ENCODE measurements around the gene NOXA1.

DNA sequence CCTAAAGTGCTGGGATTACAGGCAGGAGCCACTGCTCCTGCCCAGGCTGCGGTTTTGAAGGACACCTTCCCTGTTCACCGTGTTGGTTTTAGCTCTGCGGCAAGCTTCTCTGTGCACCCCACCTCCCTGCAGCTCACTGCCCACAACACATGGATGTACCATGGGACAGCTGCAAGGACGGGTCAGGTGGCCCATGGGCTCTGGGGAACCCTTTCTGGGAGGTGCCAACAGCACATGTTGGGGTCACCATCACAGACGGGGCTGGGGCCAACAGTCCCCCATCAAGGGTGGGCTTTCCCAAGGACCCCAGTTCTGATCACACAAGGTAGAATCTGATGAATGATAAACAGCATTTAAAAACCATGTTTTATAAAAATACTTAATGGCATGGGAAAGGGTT, 7.7 kb upstream of the NOXA1 start:
- TF ChIP-seq TAF1 (IDR thresholded peaks at IDR 0.05; ENCODE audit: control insufficient read depth, extremely low read depth, insufficient read depth, low read length, severe bottlenecking) (no peak), TARDBP (IDR thresholded peaks at IDR 0.05) (no peak), NR2C2 (CRISPR knock-in tag; IDR thresholded peaks at IDR 0.05) (no peak), NR2C2 (tag; IDR thresholded peaks at IDR 0.05) (no peak), BCOR (IDR thresholded peaks at IDR 0.05) (no peak), PURB (CRISPR knock-in tag; IDR thresholded peaks at IDR 0.05; ENCODE audit: low read depth) (no peak), ZNF239 (CRISPR knock-in tag; IDR thresholded peaks at IDR 0.05) (no peak), TOE1 (IDR thresholded peaks at IDR 0.05; ENCODE audit: borderline replicate concordance) (no peak), TOE1 (CRISPR knock-in tag; IDR thresholded peaks at IDR 0.05; ENCODE audit: borderline replicate concordance, low read depth) (no peak), NFRKB (IDR thresholded peaks at IDR 0.05; ENCODE audit: low read depth) (no peak), CREB1 (IDR thresholded peaks at IDR 0.05) (no peak), CREB1 (CRISPR knock-in tag; IDR thresholded peaks at IDR 0.05) (no peak), MEF2A (IDR thresholded peaks at IDR 0.05; ENCODE audit: control insufficient read depth, low read depth, low read length) (no peak), MYBL2 (IDR thresholded peaks at IDR 0.05; ENCODE audit: low read depth) (no peak), MYBL2 (CRISPR knock-in tag; IDR thresholded peaks at IDR 0.05; ENCODE audit: borderline replicate concordance) (no peak)
- TF ChIP-seq, protein P1, sequence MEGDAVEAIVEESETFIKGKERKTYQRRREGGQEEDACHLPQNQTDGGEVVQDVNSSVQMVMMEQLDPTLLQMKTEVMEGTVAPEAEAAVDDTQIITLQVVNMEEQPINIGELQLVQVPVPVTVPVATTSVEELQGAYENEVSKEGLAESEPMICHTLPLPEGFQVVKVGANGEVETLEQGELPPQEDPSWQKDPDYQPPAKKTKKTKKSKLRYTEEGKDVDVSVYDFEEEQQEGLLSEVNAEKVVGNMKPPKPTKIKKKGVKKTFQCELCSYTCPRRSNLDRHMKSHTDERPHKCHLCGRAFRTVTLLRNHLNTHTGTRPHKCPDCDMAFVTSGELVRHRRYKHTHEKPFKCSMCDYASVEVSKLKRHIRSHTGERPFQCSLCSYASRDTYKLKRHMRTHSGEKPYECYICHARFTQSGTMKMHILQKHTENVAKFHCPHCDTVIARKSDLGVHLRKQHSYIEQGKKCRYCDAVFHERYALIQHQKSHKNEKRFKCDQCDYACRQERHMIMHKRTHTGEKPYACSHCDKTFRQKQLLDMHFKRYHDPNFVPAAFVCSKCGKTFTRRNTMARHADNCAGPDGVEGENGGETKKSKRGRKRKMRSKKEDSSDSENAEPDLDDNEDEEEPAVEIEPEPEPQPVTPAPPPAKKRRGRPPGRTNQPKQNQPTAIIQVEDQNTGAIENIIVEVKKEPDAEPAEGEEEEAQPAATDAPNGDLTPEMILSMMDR (IDR thresholded peaks at IDR 0.05 in 2 of 3, conservative IDR thresholded peaks at IDR 0.05 in 1 of 3; ENCODE audit: insufficient read depth in 2 of 3, low read depth in 1 of 3, low read length in 3 of 3) = no peak
- TF ChIP-seq, protein P2, sequence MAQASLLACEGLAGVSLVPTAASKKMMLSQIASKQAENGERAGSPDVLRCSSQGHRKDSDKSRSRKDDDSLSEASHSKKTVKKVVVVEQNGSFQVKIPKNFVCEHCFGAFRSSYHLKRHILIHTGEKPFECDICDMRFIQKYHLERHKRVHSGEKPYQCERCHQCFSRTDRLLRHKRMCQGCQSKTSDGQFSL (CRISPR knock-in tag; IDR thresholded peaks at IDR 0.05) = no peak
- TF ChIP-seq, protein P2 (tag; IDR thresholded peaks at IDR 0.05) = no peak
